ENCODE measurements around the gene RNU5B-1. TPM values are rescaled to one million over a fixed set of nuclear protein-coding genes. Genes with fewer than 3 reads are reported as not detected.
A peak's percentile ranks its signal among the peaks of the same experiment; 100 is the strongest.

RNU5B-1 gene
- total and polyA plus RNA-seq, 9 of the 15 experiments (the other 6 are each of a cell fraction or from before 2014, with no cell fraction given) = 14.2 TPM; not detected in 8

Small RNAs within 50 kb of the gene (small RNA-seq; reads per million reads assigned to genes)
- 308,282 reads per million, percentile 100 among the genes with 10 or more reads in this experiment for gene RNU5A-1
- gene RNU5B-1 = 22,461 reads per million, percentile 100 among the genes with 10 or more reads in this experiment
- gene SNORA24B = 0.26 reads per million

Other genes starting within 250 kb of the RNU5B-1 start
Only the 7 nearest of the 12 such genes appear.
- 16.4 and 18.9 TPM in 2 replicates for gene PDCD7, start 170.9 kb upstream of the RNU5B-1 start, total RNA-seq (2014; rRNA removed)
- 15.8 and 17.1 TPM in 2 replicates for gene PDCD7, start 170.9 kb upstream of the RNU5B-1 start, total RNA-seq (2014; rRNA removed; fragmentation: Illumina TruSeq; extraction: Trizol)
- 15.7 and 18.8 TPM in 2 replicates for gene PDCD7, start 170.9 kb upstream of the RNU5B-1 start, total RNA-seq (2015; rRNA removed; fragmentation: Illumina TruSeq; extraction: Trizol)
- gene PDCD7, start 170.9 kb upstream of the RNU5B-1 start, total RNA-seq (2021) = 22.8 and 24.4 TPM in 2 replicates
- 20.1 and 21.9 TPM in 2 replicates for gene PDCD7, start 170.9 kb upstream of the RNU5B-1 start, polyA plus RNA-seq (2011; rRNA removed)
- 26.5 and 30.2 TPM in 2 replicates for gene PDCD7, start 170.9 kb upstream of the RNU5B-1 start, polyA plus RNA-seq (2014; fragmentation: Illumina TruSeq; extraction: Trizol)
- gene PDCD7, start 170.9 kb upstream of the RNU5B-1 start, polyA plus RNA-seq (2014; fragmentation: Nextera tagmentation; extraction: Ambion mirVana) = 10 to 100 TPM; 11.8 to 12.1 TPM
- gene PDCD7, start 170.9 kb upstream of the RNU5B-1 start, polyA plus RNA-seq (2014; rRNA removed) = 19.1 and 22.9 TPM in 2 replicates
- 37.0 and 39.6 TPM in 2 replicates for gene CLPX, start 119.3 kb upstream of the RNU5B-1 start, total RNA-seq (2014; rRNA removed)
- gene CLPX, start 119.3 kb upstream of the RNU5B-1 start, total RNA-seq (2014; rRNA removed; fragmentation: Illumina TruSeq; extraction: Trizol) = 50.9 and 55.9 TPM in 2 replicates
- gene CLPX, start 119.3 kb upstream of the RNU5B-1 start, total RNA-seq (2015; rRNA removed; fragmentation: Illumina TruSeq; extraction: Trizol) = 51.3 and 52.1 TPM in 2 replicates
- 61.5 and 67.1 TPM in 2 replicates for gene CLPX, start 119.3 kb upstream of the RNU5B-1 start, total RNA-seq (2021)
- 50.2 and 79.0 TPM in 2 replicates for gene CLPX, start 119.3 kb upstream of the RNU5B-1 start, polyA plus RNA-seq (2011; rRNA removed)
- gene CLPX, start 119.3 kb upstream of the RNU5B-1 start, polyA plus RNA-seq (2014; fragmentation: Illumina TruSeq; extraction: Trizol) = 54.6 and 63.1 TPM in 2 replicates
- gene CLPX, start 119.3 kb upstream of the RNU5B-1 start, polyA plus RNA-seq (2014; fragmentation: Nextera tagmentation; extraction: Ambion mirVana) = 10 to 100 TPM; 11.2 to 13.4 TPM
- 66.6 and 83.3 TPM in 2 replicates for gene CLPX, start 119.3 kb upstream of the RNU5B-1 start, polyA plus RNA-seq (2014; rRNA removed)
- gene CILP, start 93.2 kb upstream of the RNU5B-1 start, total RNA-seq (2014; rRNA removed) = 0.04 TPM in 1 of 2 replicates, not detected in the other
- gene CILP, start 93.2 kb upstream of the RNU5B-1 start, total RNA-seq (2014; rRNA removed; fragmentation: Illumina TruSeq; extraction: Trizol) = not detected in 2 replicates
- gene CILP, start 93.2 kb upstream of the RNU5B-1 start, total RNA-seq (2015; rRNA removed; fragmentation: Illumina TruSeq; extraction: Trizol) = not detected in 2 replicates
- not detected in 2 replicates for gene CILP, start 93.2 kb upstream of the RNU5B-1 start, total RNA-seq (2021)
- 0.03 and 0.05 TPM in 2 replicates for gene CILP, start 93.2 kb upstream of the RNU5B-1 start, polyA plus RNA-seq (2011; rRNA removed)
- gene CILP, start 93.2 kb upstream of the RNU5B-1 start, polyA plus RNA-seq (2014; fragmentation: Illumina TruSeq; extraction: Trizol) = not detected in 2 replicates
- gene CILP, start 93.2 kb upstream of the RNU5B-1 start, polyA plus RNA-seq (2014; fragmentation: Nextera tagmentation; extraction: Ambion mirVana) = not detected
- not detected in 2 replicates for gene CILP, start 93.2 kb upstream of the RNU5B-1 start, polyA plus RNA-seq (2014; rRNA removed)
- 5.1 and 6.7 TPM in 2 replicates for gene PARP16, start 17.8 kb upstream of the RNU5B-1 start, total RNA-seq (2014; rRNA removed)
- 6.4 and 7.0 TPM in 2 replicates for gene PARP16, start 17.8 kb upstream of the RNU5B-1 start, total RNA-seq (2014; rRNA removed; fragmentation: Illumina TruSeq; extraction: Trizol)
- gene PARP16, start 17.8 kb upstream of the RNU5B-1 start, total RNA-seq (2015; rRNA removed; fragmentation: Illumina TruSeq; extraction: Trizol) = 5.8 and 6.3 TPM in 2 replicates
- gene PARP16, start 17.8 kb upstream of the RNU5B-1 start, total RNA-seq (2021) = 7.6 TPM in 2 replicates
- 7.5 and 10.3 TPM in 2 replicates for gene PARP16, start 17.8 kb upstream of the RNU5B-1 start, polyA plus RNA-seq (2011; rRNA removed)
- gene PARP16, start 17.8 kb upstream of the RNU5B-1 start, polyA plus RNA-seq (2014; fragmentation: Illumina TruSeq; extraction: Trizol) = 8.2 and 9.9 TPM in 2 replicates
- gene PARP16, start 17.8 kb upstream of the RNU5B-1 start, polyA plus RNA-seq (2014; fragmentation: Nextera tagmentation; extraction: Ambion mirVana) = 1 to 10 TPM; 3.0 to 5.6 TPM
- gene PARP16, start 17.8 kb upstream of the RNU5B-1 start, polyA plus RNA-seq (2014; rRNA removed) = 5.8 and 7.8 TPM in 2 replicates
- not detected in 2 replicates for gene RNU5A-1, start 8.6 kb upstream of the RNU5B-1 start, total RNA-seq (2014; rRNA removed)
- not detected in 2 replicates for gene RNU5A-1, start 8.6 kb upstream of the RNU5B-1 start, total RNA-seq (2014; rRNA removed; fragmentation: Illumina TruSeq; extraction: Trizol)
- gene RNU5A-1, start 8.6 kb upstream of the RNU5B-1 start, total RNA-seq (2015; rRNA removed; fragmentation: Illumina TruSeq; extraction: Trizol) = not detected in 2 replicates
- gene RNU5A-1, start 8.6 kb upstream of the RNU5B-1 start, total RNA-seq (2021) = not detected in 2 replicates
- not detected in 2 replicates for gene RNU5A-1, start 8.6 kb upstream of the RNU5B-1 start, polyA plus RNA-seq (2011; rRNA removed)
- gene RNU5A-1, start 8.6 kb upstream of the RNU5B-1 start, polyA plus RNA-seq (2014; fragmentation: Illumina TruSeq; extraction: Trizol) = not detected in 2 replicates
- not detected for gene RNU5A-1, start 8.6 kb upstream of the RNU5B-1 start, polyA plus RNA-seq (2014; fragmentation: Nextera tagmentation; extraction: Ambion mirVana)
- gene RNU5A-1, start 8.6 kb upstream of the RNU5B-1 start, polyA plus RNA-seq (2014; rRNA removed) = not detected in 2 replicates
- gene IGDCC3, start 73.3 kb downstream of the RNU5B-1 start, total RNA-seq (2014; rRNA removed) = not detected in 2 replicates
- gene IGDCC3, start 73.3 kb downstream of the RNU5B-1 start, total RNA-seq (2014; rRNA removed; fragmentation: Illumina TruSeq; extraction: Trizol) = not detected in 2 replicates
- not detected in 2 replicates for gene IGDCC3, start 73.3 kb downstream of the RNU5B-1 start, total RNA-seq (2015; rRNA removed; fragmentation: Illumina TruSeq; extraction: Trizol)
- 0.07 TPM in 1 of 2 replicates, not detected in the other for gene IGDCC3, start 73.3 kb downstream of the RNU5B-1 start, total RNA-seq (2021)
- gene IGDCC3, start 73.3 kb downstream of the RNU5B-1 start, polyA plus RNA-seq (2011; rRNA removed) = not detected in 2 replicates
- not detected in 2 replicates for gene IGDCC3, start 73.3 kb downstream of the RNU5B-1 start, polyA plus RNA-seq (2014; fragmentation: Illumina TruSeq; extraction: Trizol)
- gene IGDCC3, start 73.3 kb downstream of the RNU5B-1 start, polyA plus RNA-seq (2014; fragmentation: Nextera tagmentation; extraction: Ambion mirVana) = not detected
- gene IGDCC3, start 73.3 kb downstream of the RNU5B-1 start, polyA plus RNA-seq (2014; rRNA removed) = 0.03 TPM in 1 of 2 replicates, not detected in the other
- gene IGDCC4, start 118.3 kb downstream of the RNU5B-1 start, total RNA-seq (2014; rRNA removed) = 0.33 and 1.4 TPM in 2 replicates
- 0.07 and 0.54 TPM in 2 replicates for gene IGDCC4, start 118.3 kb downstream of the RNU5B-1 start, total RNA-seq (2014; rRNA removed; fragmentation: Illumina TruSeq; extraction: Trizol)
- 0.11 and 0.14 TPM in 2 replicates for gene IGDCC4, start 118.3 kb downstream of the RNU5B-1 start, total RNA-seq (2015; rRNA removed; fragmentation: Illumina TruSeq; extraction: Trizol)
- 0.31 and 0.42 TPM in 2 replicates for gene IGDCC4, start 118.3 kb downstream of the RNU5B-1 start, total RNA-seq (2021)
- gene IGDCC4, start 118.3 kb downstream of the RNU5B-1 start, polyA plus RNA-seq (2011; rRNA removed) = 0.79 and 1.5 TPM in 2 replicates
- 0.17 and 0.22 TPM in 2 replicates for gene IGDCC4, start 118.3 kb downstream of the RNU5B-1 start, polyA plus RNA-seq (2014; fragmentation: Illumina TruSeq; extraction: Trizol)
- gene IGDCC4, start 118.3 kb downstream of the RNU5B-1 start, polyA plus RNA-seq (2014; fragmentation: Nextera tagmentation; extraction: Ambion mirVana) = under 1 TPM; 0.04 to 0.06 TPM
- gene IGDCC4, start 118.3 kb downstream of the RNU5B-1 start, polyA plus RNA-seq (2014; rRNA removed) = 0.13 and 0.16 TPM in 2 replicates

All from K562 (cell line).